ENCODE results near the gene NAV2.

Gene NAV2

GRCh38 chr11:19788435-19788834 lies 75.8 kb downstream of the NAV2 start:
- DNase-seq, result no peak

- no peak for DNase-seq
Observed at GRCh38 chr11:19789245-19789644, 76.6 kb downstream of the NAV2 start.

GRCh38 chr11:19789835-19790710 lies 77.4 kb downstream of the NAV2 start:
- DNase-seq, result no peak

- no peak for DNase-seq
Observed at GRCh38 chr11:19790831-19791552, 78.4 kb downstream of the NAV2 start.

GRCh38 chr11:19792510-19792909 lies 79.9 kb downstream of the NAV2 start:
- DNase-seq, result no peak

GRCh38 chr11:19793326-19793725 lies 80.7 kb downstream of the NAV2 start:
- DNase-seq, result no peak

- no peak for DNase-seq
Observed at GRCh38 chr11:19794161-19794560, 81.5 kb downstream of the NAV2 start.

- no peak for DNase-seq
Observed at GRCh38 chr11:19795082-19795481, 82.4 kb downstream of the NAV2 start.

- DNase-seq, result no peak
Observed at GRCh38 chr11:19800162-19800561, 87.5 kb downstream of the NAV2 start.

GRCh38 chr11:19800714-19801519 lies 88.3 kb downstream of the NAV2 start:
- DNase-seq, result no peak

- no peak for DNase-seq
Observed at GRCh38 chr11:19802773-19803293, 90.2 kb downstream of the NAV2 start.

GRCh38 chr11:19803506-19803998 lies 90.9 kb downstream of the NAV2 start:
- peak; percentile 42 for DNase-seq

GRCh38 chr11:19805376-19805775 lies 92.7 kb downstream of the NAV2 start:
- DNase-seq, result no peak

GRCh38 chr11:19805827-19806226 lies 93.2 kb downstream of the NAV2 start:
- no peak for DNase-seq

GRCh38 chr11:19806251-19806650 lies 93.6 kb downstream of the NAV2 start:
- no peak for DNase-seq

- DNase-seq, result no peak
Observed at GRCh38 chr11:19808076-19808911, 95.7 kb downstream of the NAV2 start.

- no peak for DNase-seq
Observed at GRCh38 chr11:19810852-19811251, 98.2 kb downstream of the NAV2 start.

GRCh38 chr11:19811380-19811779 lies 98.7 kb downstream of the NAV2 start:
- no peak for DNase-seq

- DNase-seq, result no peak
Observed at GRCh38 chr11:19812096-19812495, 99.5 kb downstream of the NAV2 start.

- no peak for DNase-seq
Observed at GRCh38 chr11:19812710-19813109, 100.1 kb downstream of the NAV2 start.

- DNase-seq, result no peak
Observed at GRCh38 chr11:19813158-19813879, 100.7 kb downstream of the NAV2 start.

Data from NCI-H510A treated with DMSO at 0.1 percent for 48 hours (cell line).